ENCODE measurements around the gene IL5RA.

GRCh38 chr3:3145831-3146230 lies 35.7 kb upstream of the IL5RA start:
- TF ChIP-seq CTCF (IDR thresholded peaks at IDR 0.05) (no peak), POLR2A (IDR thresholded peaks at IDR 0.05) (no peak)

Data from stomach (tissue), 4 donors.